NB4 (cell line): ENCODE measurements around the gene ATP9B.
"Not testable (repeated sequence)": the region's sequence is repeated elsewhere in the genome, so short reads cannot be mapped to it uniquely, and the experiment has no call there.

Source experiments
- DNase-seq: peaks from one replicate; pipeline ENCODE4 v3.0.0; 2010; ENCODE audit warnings: low read depth
- H3K4me3 ChIP-seq: one replicate; pipeline ENCODE4 v1.5.1; 2011; ENCODE audit warnings: mild to moderate bottlenecking, low read depth, low read length, moderate library complexity
- CTCF ChIP-seq: IDR thresholded peaks from one replicate; pipeline ENCODE4 v1.5.1; 2012; ENCODE audit warnings: low read depth, low read length
- MYC ChIP-seq: IDR thresholded peaks from 2 replicates; pipeline ENCODE4 v1.6.1; 2011; ENCODE audit warnings: low read depth, low read length
- POLR2A ChIP-seq: IDR thresholded peaks from 2 replicates; pipeline ENCODE4 v1.6.1; 2011; ENCODE audit warnings: mild to moderate bottlenecking; ENCODE audit not compliant: insufficient read length; ENCODE audit errors: extremely low read depth
- TF ChIP-seq, protein P1 (sequence below): IDR thresholded peaks from 2 replicates; pipeline ENCODE4 v1.6.1; 2011; ENCODE audit warnings: low read depth, low read length

The ATP9B gene

GRCh38 chr18:79320216-79320850 is 251.1 kb downstream of the ATP9B start:
- TF ChIP-seq, protein P1, sequence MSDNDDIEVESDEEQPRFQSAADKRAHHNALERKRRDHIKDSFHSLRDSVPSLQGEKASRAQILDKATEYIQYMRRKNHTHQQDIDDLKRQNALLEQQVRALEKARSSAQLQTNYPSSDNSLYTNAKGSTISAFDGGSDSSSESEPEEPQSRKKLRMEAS, result no peak
- TF ChIP-seq MYC, result no peak
- H3K4me3 ChIP-seq, result no peak overlapping the region
- no peak for DNase-seq

GRCh38 chr18:79321625-79322405 is 252.6 kb downstream of the ATP9B start:
- H3K4me3 ChIP-seq, result no peak overlapping the region
- DNase-seq, result no peak
- TF ChIP-seq POLR2A, result no peak

DNA sequence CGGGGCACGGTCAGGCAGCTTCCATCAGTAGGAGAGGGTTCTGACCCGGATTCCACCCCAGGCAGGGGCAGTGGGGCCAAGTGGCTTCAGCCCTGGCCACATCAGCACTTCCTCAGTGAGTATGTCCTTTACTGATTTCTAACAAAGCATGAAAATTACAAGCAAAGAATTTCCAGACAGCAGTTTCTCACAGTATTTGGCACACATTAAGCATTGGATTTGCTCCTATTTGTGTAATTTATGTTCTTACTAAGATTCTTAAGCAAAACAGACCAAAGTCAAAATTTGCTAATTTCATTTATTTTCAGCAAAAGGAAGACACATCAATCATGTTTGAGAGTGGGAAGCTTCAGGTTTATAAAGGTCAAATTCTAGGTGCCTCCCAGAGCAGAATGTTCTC is 253.2 kb downstream of the ATP9B start:
- no peak for TF ChIP-seq CTCF
- TF ChIP-seq, protein P1, result no peak
- no peak for TF ChIP-seq MYC
- TF ChIP-seq POLR2A, result no peak
- no peak for DNase-seq
- no peak overlapping the region for H3K4me3 ChIP-seq

- TF ChIP-seq, protein P1, result no peak
- TF ChIP-seq MYC (no peak), POLR2A (no peak), CTCF (no peak)
- no peak for DNase-seq
- H3K4me3 ChIP-seq, result no peak overlapping the region
These were observed 254.3 kb downstream of the ATP9B start for GRCh38 chr18:79323471-79323870.

GRCh38 chr18:79326413-79327198 is 257.4 kb downstream of the ATP9B start:
- no peak overlapping the region for H3K4me3 ChIP-seq
- no peak for DNase-seq
- TF ChIP-seq POLR2A (no peak), CTCF (no peak), MYC (no peak)
- TF ChIP-seq, protein P1, result no peak

DNA sequence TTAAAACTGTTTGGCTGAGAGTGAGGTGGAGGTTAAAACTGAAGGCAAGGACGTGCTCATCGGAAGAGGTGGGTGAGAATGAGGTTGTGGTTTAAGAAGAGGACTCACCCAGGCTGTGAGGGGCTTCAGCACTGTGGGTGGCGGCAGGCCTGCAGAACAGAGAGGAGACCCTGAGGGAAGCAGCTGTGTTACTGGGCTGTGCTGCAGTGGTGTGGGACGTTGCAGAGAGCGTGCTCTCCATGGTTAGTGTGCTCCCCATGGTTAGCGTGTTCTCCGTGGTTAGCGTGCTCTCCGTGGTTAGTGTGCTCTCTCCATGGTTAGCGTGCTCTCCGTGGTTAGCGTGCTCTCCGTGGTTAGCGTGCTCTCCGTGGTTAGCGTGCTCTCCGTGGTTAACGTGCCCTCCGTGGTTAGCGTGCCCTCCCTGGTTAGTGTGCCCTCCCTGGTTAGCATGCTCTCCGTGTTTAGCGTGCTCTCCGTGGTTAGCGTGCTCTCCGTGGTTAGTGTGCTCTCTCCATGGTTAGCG is 258.1 kb downstream of the ATP9B start:
- H3K4me3 ChIP-seq, result no peak overlapping the region
- no peak for TF ChIP-seq MYC
- TF ChIP-seq CTCF, result no peak
- TF ChIP-seq, protein P1, result no peak
- TF ChIP-seq POLR2A, result no peak
- DNase-seq, result no peak

- H3K4me3 ChIP-seq, DNase-seq: not testable (repeated sequence)
These were observed 258.7 kb downstream of the ATP9B start for GRCh38 chr18:79327915-79328314.
